OCI-LY1 (cell line): ENCODE data around the gene LYRM9.

Experiments used
- EZH2 ChIP-seq: fragments of 200-600 bp; sonication (generic), shearing (Covaris generic); IDR thresholded peaks from 2 replicates; pipeline ENCODE4 v1.8.0; 2017; ENCODE audit warnings: borderline replicate concordance, mixed run types, mild to moderate bottlenecking, antibody characterized with exemption, low read length, moderate library complexity, mixed read lengths
- TF ChIP-seq, protein P1 (sequence below): fragments of 200-600 bp; sonication (generic), shearing (Covaris generic); IDR thresholded peaks from 2 replicates; pipeline ENCODE4 v1.5.1; 2017; ENCODE audit warnings: mild to moderate bottlenecking, antibody characterized with exemption, low read length, moderate library complexity, mixed read lengths

DNA sequence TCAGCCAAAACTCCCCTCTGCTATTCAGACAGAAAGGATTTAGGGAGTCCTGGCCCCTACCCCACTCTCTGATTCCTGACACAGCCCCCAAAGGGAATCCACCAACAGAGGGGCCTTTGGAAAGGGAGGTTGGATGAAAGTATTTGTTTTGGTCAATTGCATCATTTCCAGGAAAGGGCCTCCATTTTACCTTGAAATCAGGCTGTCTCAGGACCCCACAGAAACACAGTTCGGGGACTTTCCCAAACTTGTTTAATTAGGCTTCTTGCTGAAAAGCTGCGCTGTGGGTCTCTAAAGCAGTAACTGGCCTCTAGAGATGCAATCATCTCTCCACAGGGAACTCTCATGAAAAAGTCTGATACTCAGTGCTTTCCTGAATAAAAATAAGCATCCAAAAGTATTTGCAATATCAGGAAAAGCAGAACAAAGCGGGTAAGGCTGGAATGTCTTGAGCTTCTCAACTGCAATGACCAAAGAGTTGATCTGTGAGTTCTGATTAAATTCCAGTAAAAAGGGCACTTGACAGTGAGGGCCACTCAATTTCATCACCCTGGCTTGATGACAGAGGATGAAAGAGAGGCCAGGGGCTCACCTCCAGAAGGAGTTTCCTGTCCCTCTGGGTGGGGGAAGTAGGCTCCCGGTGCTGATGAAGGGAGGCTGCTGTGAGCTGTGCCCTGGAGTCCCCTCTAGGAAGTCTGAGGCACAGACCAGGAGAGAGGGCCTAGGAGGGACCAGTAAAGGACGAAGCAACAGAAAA is 36.3 kb downstream of the LYRM9 start:
- TF ChIP-seq, protein P1, sequence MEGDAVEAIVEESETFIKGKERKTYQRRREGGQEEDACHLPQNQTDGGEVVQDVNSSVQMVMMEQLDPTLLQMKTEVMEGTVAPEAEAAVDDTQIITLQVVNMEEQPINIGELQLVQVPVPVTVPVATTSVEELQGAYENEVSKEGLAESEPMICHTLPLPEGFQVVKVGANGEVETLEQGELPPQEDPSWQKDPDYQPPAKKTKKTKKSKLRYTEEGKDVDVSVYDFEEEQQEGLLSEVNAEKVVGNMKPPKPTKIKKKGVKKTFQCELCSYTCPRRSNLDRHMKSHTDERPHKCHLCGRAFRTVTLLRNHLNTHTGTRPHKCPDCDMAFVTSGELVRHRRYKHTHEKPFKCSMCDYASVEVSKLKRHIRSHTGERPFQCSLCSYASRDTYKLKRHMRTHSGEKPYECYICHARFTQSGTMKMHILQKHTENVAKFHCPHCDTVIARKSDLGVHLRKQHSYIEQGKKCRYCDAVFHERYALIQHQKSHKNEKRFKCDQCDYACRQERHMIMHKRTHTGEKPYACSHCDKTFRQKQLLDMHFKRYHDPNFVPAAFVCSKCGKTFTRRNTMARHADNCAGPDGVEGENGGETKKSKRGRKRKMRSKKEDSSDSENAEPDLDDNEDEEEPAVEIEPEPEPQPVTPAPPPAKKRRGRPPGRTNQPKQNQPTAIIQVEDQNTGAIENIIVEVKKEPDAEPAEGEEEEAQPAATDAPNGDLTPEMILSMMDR = no peak
- no peak for TF ChIP-seq EZH2
